Ishikawa (cell line): ENCODE results near the gene JARID2.

Experiments
- CEBPB ChIP-seq: IDR thresholded peaks from 2 replicates; pipeline ENCODE4 v1.6.1; 2012
- CREB1 ChIP-seq: IDR thresholded peaks from 2 replicates; pipeline ENCODE4 v1.6.1; 2012; ENCODE audit warnings: low read depth
- EGR1 ChIP-seq: IDR thresholded peaks from 2 replicates; pipeline ENCODE4 v1.6.1; 2012
- EP300 ChIP-seq: IDR thresholded peaks from 2 replicates; pipeline ENCODE4 v1.6.1; 2012; ENCODE audit warnings: borderline replicate concordance
- FOXM1 ChIP-seq: IDR thresholded peaks from 2 replicates; pipeline ENCODE4 v1.6.1; 2012; ENCODE audit warnings: low read depth, borderline replicate concordance
- NFIC ChIP-seq: IDR thresholded peaks from 2 replicates; pipeline ENCODE4 v1.6.1; 2012
- RAD21 ChIP-seq: IDR thresholded peaks from 2 replicates; pipeline ENCODE4 v1.6.1; 2012; ENCODE audit warnings: low read depth
- REST ChIP-seq: IDR thresholded peaks from 2 replicates; pipeline ENCODE4 v1.6.1; 2012; ENCODE audit warnings: low read depth, mild to moderate bottlenecking
- TCF12 ChIP-seq: IDR thresholded peaks from 2 replicates; pipeline ENCODE4 v1.6.1; 2012; ENCODE audit warnings: low read depth
- TEAD4 ChIP-seq: IDR thresholded peaks from 2 replicates; pipeline ENCODE4 v1.6.1; 2012
- YY1 ChIP-seq: IDR thresholded peaks from 2 replicates; pipeline ENCODE4 v1.6.1; 2012; ENCODE audit warnings: low read depth
- ZBTB7A ChIP-seq: IDR thresholded peaks from 2 replicates; pipeline ENCODE4 v1.6.1; 2012; ENCODE audit warnings: low read depth
- TF ChIP-seq, protein P1 (sequence below): IDR thresholded peaks from 2 replicates; pipeline ENCODE4 v1.6.1; 2012
- TF ChIP-seq, protein P2 (sequence below): IDR thresholded peaks from 2 replicates; pipeline ENCODE4 v1.6.1; 2012

JARID2 gene

DNA sequence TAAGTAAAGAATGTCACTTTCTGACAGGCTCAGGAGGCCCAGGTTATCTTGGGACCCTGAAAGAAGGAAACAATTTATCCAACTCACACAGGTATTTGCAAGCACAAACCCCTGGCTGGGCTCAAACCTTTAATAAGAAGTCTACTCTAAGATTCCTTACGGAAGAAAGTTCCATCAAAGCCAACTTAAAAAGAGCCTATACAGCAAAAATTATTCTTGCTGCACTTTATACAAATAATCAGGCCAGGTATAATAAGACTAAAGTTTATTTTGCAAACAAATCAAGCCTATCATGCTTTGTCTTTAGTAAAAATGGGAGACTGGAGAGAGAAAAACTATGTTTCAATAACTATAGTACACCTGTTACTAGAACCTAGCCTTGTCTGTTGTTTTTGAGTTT lies 314.8 kb downstream of the JARID2 start:
- TF ChIP-seq, protein P1, sequence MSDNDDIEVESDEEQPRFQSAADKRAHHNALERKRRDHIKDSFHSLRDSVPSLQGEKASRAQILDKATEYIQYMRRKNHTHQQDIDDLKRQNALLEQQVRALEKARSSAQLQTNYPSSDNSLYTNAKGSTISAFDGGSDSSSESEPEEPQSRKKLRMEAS: no peak
- TF ChIP-seq ZBTB7A (no peak), REST (no peak), RAD21 (no peak), NFIC (no peak), FOXM1 (no peak), YY1 (no peak), CREB1 (no peak), EP300 (no peak), TCF12 (no peak), EGR1 (no peak), CEBPB (no peak), TEAD4 (no peak)
- TF ChIP-seq, protein P2, sequence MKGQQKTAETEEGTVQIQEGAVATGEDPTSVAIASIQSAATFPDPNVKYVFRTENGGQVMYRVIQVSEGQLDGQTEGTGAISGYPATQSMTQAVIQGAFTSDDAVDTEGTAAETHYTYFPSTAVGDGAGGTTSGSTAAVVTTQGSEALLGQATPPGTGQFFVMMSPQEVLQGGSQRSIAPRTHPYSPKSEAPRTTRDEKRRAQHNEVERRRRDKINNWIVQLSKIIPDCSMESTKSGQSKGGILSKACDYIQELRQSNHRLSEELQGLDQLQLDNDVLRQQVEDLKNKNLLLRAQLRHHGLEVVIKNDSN: no peak

- TF ChIP-seq, protein P1: no peak
- TF ChIP-seq EGR1: no peak
- TF ChIP-seq, protein P2: no peak
- TF ChIP-seq NFIC: no peak
- TF ChIP-seq YY1: no peak
- no peak for TF ChIP-seq TEAD4
- no peak for TF ChIP-seq REST
- TF ChIP-seq FOXM1: no peak
These were observed 315.8 kb downstream of the JARID2 start for GRCh38 chr6:15561447-15562199.

- TF ChIP-seq CREB1 (no peak), REST (no peak), YY1 (no peak)
These were observed 317.1 kb downstream of the JARID2 start for GRCh38 chr6:15562977-15563376.

DNA sequence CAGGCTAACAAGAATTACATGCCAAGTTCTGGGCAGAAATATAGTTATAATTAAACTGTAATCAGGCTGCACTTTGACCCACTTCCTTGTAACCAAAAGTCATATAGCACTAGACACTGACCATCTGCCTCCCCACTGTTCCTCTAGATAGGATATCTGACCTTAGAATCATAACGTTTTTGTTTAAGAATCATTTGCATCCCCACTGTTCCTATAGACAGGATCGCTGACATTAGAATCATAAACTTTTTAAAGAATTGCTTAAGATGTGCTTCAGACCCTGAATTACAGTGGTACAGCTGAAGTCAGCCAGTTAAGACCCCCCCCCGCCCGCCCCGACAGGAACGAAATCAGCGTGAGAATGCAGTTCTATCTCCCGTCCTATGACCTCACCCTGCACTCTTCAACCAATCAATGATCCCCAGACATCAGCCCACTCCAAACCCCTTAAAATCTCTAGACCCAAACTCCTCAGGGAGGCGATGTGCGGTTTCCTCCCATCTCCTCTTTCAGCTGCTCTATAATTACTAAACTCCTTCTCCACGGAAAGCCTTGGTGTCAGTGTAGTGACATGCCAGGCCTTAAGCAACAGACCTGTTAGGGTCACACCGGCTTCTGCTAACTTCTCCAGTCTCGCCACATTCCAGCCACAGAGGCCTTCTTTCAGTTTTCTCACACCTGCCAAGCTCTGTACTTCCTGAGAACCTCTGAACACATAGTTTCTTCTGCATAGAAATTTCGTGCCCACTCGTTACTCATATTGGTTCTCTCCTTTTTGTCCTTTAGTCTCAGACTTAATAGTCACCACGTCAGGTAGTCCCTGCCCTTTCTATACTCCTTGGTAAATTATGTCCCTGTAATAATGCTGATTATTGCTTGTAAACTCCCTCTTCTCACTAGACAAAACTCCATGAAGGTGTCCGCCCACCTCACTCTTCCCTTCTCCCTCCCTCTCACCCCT lies 323.4 kb downstream of the JARID2 start:
- TF ChIP-seq, protein P2: no peak
- TF ChIP-seq ZBTB7A (no peak), TEAD4 (no peak), RAD21 (no peak), FOXM1 (no peak)
- TF ChIP-seq, protein P1: no peak
